NCI-H226 (cell line): Measurements from ENCODE around the gene PPP1R37.
A peak's percentile ranks its signal among the peaks of the same experiment; 100 is the strongest.

Experiments used
- DNase-seq: peaks from one replicate; pipeline ENCODE4 v3.0.0-alpha.2; 2015

The PPP1R37 gene

DNA sequence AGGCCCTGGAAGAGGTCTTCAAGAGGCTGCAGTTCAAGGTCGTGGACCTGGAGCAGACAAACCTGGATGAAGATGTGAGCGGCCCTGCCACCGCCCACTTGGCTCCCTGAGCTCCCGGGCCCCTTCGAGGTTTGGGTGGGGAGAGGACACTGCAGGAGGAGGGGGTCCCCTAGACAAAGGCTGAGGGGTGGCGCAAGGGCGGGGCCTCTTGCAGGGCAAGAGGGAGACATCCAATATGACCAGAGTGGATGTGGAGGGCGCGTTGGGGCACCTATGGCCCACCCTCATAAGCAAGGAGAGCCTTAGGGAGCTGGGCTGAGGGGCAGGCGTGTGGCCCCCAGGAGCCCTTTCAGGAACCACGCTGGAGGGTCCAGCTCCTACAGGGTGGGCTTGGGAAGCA, 47.6 kb downstream of the PPP1R37 start:
- DNase-seq: no peak

DNA sequence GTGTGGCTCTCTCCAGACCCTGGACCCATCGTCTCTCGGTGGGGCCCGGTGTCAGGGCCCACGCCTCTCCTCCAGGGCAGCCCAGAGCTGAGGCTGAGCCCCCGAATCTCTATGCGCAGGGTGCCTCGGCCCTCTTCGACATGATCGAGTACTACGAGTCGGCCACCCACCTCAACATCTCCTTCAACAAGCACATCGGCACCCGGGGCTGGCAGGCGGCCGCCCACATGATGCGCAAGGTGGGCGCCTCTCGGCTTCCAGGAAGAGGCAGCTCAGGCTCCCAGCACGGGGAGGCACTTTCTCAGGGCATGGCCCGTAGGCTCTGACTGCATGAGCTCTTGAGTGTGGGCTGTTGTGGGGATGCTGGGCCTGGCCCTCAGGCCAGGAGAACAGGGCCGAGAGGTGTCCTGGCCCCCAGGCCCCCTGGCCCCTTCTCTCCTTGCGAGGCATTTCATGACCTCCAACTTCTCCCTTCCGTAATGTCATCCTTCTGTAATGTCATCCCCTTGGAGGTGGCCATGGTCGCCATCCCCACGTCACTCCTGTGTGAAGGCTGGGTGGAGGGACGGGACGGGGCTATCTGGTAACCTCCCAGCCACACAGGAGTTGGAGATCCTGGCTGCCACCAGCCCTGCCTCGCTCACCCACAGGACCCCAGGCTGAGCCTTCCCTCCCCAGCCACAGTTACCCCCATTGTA, 48.4 kb downstream of the PPP1R37 start:
- DNase-seq: no peak

DNA sequence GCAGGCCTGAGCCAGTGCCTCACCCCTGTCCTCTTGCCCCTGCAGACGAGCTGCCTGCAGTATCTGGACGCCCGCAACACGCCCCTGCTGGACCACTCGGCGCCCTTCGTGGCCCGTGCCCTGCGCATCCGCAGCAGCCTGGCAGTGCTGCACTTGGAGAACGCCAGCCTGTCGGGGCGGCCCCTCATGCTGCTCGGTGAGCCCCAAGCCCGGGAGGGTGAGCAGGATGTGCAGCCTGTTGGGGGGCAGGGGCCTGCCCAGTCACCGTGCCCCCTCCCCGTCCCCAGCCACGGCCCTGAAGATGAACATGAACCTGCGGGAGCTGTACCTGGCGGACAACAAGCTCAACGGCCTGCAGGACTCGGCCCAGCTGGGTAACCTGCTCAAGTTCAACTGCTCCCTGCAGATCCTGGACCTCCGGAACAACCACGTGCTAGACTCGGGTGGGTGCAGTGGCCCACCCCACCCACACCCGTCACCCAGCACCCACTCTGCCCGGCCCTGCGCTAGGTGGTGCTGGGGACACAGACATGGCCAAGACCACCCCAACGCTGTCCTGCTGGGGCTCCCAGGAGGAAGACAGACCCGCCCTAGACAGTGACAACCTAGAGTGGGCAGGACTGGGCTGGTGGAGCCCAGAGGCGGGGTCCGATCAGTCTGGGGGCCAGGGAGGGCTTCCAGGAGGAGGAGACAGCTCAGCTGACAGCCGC, 49.2 kb downstream of the PPP1R37 start:
- DNase-seq: no peak

DNA sequence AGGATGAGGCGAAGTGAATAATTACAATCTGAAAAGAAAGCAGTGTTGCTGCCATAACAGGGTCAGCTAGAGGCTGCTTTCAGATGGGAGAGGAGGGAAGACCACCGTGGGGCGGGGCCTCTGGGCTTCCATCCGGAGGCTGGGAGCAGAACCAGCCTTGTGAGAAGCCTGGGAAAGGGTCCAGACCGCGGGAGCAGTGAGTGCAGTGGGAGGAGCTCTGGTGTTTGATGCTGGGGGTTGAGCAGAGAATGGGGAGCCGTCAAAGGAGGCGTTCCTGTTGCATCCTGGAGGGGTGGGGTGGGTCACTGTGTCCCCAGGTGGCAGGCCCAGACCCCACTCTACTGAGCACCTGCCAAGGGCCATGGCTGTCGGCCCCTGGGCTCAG, 49.7 kb downstream of the PPP1R37 start:
- no peak for DNase-seq

DNA sequence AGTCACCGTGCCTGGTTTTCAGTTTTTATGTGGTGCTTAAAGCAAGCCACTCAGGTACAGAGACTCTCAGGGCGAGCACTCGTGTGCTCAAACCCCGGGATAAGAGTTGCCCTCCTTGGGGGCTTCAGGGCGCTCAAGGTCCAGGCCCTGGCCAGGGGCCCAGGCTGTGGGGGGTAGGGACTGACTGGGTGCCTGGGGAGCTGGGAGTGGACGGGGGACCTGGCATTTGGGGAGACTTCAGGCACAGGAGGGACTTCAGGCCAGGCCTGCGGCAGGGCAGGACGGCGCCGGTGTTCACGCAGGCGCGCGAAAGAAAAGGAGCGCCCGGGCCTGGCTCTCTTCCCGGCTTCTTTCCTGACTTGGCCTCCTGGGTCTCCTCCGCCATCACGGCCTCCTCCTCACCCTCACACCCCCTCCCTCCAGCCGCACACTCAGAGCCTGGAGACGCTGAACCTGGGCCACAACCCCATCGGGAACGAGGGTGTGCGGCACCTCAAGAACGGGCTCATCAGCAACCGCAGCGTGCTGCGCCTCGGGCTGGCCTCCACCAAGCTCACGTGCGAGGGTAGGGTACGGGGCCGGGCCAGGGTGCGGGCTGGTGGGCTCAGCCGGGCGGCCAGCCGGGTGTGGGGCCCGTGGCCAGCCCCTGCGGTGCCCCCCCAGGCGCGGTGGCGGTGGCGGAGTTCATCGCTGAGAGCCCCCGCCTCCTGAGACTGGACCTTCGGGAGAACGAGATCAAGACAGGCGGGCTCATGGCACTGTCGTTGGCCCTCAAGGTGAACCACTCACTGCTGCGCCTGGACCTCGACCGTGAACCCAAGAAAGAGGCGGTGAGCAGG, 51.7 kb downstream of the PPP1R37 start:
- no peak for DNase-seq

DNA sequence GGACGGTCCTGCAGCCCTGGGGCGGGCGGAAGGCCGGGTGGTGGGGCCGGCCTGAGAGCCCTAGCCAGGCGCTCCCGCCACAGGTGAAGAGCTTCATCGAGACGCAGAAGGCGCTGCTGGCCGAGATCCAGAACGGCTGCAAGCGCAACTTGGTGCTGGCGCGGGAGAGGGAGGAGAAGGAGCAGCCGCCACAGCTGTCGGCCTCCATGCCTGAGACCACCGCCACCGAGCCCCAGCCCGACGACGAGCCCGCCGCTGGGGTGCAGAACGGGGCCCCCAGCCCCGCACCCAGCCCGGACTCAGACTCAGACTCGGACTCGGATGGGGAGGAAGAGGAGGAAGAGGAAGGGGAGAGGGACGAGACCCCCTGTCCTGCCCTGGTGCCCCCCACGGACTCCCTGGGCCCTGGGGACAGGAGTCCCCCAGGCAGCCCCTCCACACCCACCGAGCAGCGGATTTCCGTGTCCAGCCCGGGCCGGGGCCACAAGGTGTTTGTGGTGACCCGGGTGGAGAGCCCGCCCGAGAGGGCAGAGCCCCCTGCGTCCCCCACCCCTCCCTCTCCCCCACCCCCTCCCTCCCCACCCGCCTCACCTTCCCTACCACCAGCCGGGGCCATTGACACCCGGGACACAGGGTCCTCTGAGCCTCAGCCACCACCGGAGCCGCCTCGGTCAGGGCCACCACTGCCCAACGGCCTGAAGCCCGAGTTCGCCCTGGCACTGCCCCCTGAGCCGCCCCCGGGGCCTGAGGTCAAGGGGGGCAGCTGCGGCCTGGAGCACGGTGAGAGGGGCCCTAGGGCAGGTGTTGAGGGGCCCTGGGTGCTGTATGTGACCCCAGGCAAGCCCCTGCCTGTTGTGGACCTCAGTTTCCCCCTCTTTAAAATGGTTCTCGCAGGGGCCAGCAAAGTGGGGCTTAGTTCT, 52.6 kb downstream of the PPP1R37 start:
- no peak for DNase-seq

DNA sequence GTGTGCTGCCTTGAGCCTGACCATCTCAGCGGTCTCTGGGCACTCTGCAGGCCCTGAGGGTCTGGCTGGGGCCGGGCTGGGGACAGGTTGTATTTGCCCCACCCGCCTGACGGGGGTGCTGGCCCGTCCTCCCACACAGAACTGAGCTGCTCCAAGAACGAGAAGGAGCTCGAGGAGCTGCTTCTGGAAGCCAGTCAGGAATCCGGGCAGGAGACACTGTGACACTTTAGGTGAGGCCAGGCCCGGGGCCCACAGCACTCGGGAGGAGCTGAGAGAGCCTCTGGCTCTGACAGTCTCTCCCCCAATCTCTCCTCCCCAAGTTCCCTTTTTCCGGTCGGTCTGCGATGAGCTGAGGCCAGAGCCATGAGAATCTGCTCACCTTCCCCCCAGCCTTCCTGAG, 53.3 kb downstream of the PPP1R37 start:
- DNase-seq: no peak

DNA sequence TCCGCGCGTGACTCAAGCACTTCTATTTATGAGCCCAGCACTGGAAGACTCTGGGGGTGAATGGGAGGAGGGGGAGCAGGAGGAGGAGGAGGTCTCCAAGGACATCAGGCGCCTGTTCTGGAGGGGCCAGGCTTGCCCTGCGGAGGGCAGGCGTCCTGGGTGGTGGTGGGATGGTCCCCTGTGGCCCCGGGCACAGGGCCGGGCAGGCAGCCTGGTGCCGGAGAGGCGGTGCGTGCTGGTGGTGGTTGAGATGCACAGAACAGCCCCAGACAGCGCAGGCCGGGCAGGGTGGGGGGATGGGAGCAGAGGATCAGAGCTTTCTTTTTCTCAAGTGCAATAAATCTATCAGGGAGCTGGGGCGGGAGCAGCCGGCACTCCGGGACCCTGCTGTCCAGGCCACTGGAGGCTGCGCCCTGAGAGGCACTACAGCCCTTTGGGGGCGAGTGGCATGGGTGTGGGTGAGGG, 53.8 kb downstream of the PPP1R37 start:
- no peak for DNase-seq

DNA sequence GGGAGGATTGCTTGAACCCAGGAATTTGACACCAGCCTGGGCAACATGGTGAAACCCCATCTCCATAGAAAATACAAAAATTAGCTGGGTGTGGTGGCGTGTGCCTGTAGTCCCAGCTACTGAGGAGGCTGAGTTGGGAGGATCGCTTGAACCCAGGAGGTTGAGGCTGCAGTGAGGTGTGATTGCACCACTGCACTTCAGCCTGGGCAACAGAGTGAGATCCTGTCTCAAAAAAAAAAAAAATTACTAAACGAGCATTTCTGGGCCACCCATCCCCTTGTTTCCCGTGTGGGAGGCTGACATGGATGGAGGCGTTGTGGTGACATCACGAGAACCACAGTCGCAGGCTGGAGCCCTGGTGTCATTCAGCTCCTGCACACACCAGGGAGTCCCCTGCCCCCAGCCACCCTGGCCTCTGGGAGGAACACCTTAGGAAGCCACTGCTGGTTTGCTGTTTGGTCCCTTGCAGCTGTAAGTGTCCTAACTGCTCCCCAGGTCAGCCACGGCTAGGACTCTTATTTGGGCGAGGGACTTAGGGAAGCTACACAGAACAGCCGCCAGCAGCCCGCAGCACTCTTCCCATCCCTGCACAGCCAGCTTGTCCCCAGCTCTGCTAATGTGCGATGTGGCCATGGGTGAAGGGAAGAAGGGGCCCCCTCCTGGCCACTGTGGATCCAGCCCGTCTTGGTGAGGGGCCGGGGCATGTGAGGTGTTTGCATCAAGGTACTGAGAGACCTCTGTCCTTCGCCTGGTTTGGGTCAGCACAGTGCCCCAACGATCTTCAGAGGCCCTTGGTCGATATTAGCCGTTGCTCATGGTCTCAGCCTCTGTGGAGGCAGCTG, 55.1 kb downstream of the PPP1R37 start:
- no peak for DNase-seq

DNA sequence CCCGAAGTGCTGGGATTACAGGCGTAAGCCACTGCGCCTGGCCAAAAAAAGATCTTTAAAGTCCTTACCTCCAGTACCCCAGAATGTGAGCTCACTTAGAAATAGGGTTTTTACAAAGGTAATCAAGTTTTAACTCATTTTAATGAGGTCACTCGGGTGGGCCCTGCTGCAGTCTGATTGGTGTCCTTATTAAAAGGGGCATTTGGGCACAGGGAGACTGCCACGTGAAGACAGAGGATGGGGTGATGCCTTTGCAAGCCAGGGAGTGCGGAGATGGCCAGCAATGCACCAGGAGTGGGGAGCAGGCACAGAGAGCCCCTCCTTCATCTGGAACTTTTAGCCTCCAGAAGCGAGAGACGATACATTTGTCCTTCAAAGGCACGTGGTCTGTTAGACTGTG, 56.1 kb downstream of the PPP1R37 start:
- no peak for DNase-seq

DNA sequence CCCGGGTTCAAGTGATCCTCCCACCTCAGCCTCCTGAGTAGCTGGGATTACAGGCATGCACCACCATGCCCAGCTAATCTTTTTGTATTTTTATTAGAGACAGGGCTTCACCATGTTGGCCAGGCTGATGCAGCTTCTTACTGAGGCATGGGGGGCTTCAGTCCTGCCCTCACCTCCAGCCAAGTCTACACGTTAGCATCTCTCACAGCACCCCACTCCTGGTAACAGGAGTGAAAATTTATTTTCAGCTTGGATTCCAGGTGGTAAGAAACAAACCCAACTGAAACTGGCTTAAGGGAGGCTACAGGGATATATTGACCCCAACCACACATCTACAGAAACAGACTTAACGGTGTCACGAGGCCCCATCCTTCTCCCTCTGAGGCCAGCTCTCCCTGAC, 57.2 kb downstream of the PPP1R37 start:
- no peak for DNase-seq

DNA sequence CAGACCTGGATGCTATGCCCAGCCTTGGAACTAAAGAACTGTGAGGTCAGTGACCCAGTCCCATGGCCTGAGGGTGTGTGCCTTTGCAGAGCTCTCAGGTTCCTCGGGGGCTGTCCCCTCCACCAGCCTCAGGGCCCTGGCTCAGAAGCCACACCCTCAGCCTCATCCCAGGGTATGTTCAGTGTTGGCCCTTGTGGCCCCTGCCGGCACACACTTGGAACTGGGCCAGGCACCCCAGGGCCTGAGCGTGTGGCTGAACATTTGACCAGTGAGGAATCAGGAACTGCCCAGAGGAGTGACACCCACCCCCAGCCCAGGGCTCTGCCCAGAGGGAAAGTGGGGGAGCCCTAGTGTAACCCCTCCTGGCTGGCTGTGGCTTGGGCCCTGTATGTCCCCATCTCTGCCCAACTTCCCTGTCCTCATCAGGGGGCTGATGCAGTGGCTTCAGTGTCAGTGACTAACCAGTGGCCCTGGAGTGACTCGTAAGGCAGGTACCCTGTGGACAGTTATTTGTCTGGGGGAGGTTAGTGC, 57.8 kb downstream of the PPP1R37 start:
- no peak for DNase-seq

DNA sequence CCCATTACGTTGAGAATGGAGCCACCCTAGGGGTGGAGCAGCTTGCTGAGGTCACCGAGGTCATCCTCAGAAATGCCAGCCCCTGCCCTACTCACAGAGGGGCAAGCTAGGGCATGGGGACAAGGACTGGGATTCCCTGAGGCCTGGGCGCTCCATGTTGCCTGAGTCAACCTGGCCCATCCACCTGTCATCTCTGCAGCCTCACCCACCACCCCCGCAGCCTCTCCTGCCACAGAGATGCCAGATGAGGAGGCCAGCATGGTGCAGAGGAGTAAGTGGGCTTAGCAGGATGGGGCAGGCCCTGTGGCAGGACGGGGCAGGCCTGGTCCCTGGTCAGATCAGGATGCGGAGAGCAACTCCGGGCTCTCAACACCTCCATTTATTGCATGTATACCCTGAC, 58.3 kb downstream of the PPP1R37 start:
- DNase-seq: no peak

DNA sequence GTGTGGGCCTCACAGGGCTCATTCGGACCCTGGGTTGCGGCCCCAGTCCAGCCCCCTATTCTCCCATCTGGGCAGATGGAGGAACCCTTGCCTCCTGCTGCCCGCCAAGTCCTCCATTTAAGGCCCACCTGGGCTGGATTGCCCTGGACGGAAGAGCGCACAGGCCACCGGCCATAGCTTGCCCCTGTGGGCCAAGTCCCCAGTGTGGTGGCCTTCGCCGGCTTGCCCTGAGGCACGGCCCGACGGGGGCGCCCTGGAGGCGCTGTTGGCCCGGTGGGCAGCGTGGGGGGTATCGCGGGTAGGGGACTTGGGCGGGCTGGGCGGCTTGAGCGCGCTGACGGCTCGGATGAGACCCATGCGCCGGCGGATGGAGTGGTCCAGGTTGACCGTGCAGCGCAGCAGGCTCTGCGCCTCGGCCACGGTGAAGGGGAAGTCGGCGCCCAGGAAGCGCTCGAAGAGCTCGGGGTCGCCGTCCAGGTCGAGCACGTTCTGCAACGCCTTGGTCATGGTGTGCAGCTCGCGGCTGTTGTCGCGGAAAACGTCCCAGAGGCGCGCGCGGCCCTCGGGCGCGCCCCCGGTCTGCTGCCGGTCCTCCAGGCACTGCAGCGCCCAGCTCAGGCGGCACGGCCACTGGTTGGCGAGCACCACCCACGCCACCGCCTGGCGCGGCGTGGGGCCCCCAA, 59.0 kb downstream of the PPP1R37 start:
- no peak for DNase-seq

DNA sequence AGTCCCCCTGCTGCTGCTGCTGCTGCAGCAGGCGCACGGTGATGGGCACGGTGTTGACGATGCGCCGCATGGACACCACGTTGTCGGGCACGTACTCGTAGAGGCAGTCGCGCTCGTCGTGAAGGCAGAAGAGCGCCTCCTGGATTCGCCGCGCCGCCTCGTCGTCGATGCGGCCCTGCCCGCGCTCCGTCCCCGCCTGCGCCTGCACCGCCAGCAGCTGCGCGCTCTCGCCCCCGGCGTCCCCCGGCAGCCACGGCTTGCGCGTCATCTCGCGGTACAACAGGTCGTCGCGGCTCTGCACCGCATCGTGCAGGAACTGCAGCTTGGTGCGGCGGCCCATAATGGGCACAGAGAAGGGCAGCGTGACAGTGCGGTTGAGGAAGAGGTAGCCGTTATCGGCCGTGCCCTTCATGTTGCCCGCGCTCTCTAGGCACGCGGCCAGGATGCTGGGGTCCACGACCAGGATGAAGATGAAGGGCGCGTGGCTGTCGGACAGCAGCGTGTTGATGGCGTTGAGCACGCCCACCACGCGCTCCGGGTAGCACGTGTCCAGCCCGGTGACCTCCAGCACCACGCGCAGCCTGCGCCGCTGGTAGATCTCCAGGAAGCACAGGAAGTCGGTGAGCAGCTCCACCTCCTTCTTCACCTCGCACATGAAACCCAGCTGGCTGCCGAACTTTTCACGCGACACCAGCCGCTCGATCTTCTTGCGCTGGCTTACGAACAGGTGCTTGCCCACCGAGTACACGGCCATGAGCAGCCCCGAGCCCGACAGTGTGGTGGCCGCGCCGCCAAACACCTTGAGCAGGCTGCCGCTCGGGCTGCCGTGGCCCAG, 59.7 kb downstream of the PPP1R37 start:
- DNase-seq: no peak

DNA sequence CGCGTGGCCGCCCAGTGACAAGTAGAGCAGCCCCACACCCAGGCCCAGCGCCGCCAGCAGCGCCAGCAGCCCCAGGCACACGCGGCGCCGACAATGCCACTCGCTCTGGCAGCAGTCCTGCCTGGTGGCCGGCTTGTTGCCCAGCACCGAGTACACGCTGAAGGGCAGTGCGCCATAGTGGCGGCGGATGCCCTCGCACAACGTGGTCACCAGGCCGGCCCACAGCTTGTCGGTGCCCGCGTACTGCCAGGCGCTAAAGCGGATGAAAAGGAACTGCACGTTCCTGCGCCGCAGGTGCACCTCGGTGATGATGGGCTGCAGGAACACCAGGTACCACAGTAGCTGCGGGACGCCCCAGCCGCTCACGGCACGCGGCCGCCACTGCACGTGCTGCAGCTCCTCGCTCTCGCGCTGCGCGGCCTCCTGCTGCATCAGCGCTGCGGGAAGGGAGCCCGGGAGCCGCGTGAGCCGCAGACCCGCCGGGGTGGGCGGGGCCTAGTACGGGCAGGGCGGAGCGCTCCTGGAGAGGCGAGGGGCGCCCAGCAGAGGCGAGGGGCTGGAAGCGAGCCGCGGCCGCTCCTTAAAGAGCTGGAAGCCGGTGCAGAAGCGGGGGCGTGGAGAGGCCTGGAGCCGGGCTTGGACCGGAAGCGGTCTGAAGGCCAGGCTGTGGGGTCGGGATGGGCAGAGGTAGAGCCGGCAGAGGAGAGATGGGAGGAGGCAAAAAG, 60.5 kb downstream of the PPP1R37 start:
- no peak for DNase-seq

DNA sequence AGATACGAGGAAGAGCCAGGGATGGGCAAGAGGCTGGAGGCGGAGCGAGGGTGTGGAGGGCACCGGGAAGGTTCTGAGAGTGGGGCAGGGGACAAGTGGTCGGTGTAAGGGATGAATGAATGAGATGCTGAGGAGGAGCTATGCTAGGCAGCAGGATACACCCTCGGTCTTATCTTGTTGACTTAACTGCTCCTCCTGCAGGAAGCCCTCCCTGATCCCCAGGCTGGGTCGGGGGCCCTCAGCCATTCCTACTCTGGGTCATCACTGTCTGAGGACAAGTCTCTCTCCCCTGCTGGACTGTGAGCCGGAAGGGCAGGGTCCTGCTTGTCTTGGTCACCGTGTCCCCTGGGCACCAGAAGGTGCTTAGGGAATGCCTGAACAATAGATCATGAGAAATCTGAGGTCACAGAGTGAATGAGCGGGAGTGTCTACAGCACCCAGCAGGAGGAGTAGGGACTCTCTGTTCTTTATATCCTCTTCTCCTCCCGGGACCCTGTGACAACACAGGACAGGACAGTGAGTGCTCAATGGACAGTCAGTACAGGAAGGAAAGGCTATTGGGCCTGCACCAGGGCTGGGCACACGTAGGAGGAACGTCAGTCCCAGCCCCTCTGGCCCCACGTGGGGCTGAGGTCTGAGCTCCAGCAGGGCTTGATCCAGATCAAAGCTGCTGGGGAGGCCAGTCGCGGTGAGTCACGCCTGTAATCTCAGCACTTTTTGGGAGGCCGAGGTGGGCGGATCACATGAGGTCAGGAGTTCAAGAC, 61.3 kb downstream of the PPP1R37 start:
- peak; percentile 97 for DNase-seq

DNA sequence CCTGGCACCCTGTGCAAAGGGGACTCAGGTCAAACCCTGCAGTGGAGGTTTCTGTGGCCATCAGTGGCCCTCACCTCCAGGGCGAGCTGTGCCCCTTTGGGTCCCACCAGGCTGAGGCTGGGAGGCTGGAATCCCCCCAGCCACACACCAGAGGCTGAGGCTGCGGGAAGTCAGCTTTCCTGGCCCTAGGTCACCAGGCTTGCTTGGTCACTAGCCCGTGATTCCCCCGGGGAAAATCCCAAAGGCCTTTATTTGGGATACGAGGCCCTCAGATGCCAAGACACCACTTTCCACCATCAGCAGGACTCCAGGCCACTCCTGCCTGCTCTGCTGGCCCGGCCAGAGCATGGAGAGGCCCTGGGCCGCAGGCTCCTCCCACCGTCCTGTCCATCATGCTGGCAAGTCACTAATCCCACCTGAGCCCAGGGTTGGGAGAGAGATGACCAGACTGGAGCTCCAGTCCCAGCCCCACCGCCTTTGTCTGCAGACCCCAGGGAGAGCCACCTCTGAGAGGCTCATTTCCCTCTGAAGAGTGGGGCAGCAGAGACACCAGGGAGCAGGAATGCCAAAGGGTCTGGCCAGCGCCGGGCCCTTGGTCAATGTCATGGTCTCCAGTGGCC, 63.1 kb downstream of the PPP1R37 start:
- no peak for DNase-seq
